ENCODE measurements around the gene SCAPER. TPM values are rescaled to one million over a fixed set of nuclear protein-coding genes. Genes with fewer than 3 reads are reported as not detected.
A peak's percentile ranks its signal among the peaks of the same experiment; 100 is the strongest.

Gene SCAPER
- total and polyA plus RNA-seq, 8 donors = 3.0 to 23.8 (median 14.2) TPM

GRCh38 chr15:76776480-76776879, 128.7 kb downstream of the SCAPER start:
- intact Hi-C loops (cut with DNase I) = no loop called here
- no peak overlapping the region for H3K4me3 ChIP-seq
- FAIRE-seq (no peak), ATAC-seq (no peak), DNase-seq (no peak)
- no peak overlapping the region for H3K27ac ChIP-seq
- no peaks in the 10 kb centered on the region for H3K36me3 ChIP-seq
- no peaks in the 10 kb centered on the region for H3K27me3 ChIP-seq
- H3K4me1 ChIP-seq = peaks cover 0 to 10% (median 4%) of the 10 kb centered on the region in 3 donors
- TF ChIP-seq CTCF (IDR thresholded peaks at IDR 0.05) = no peak
- 93 to 95% methylated on average over 1 of the region's 1 CpG for WGBS, 2 donors
- H3K9me3 ChIP-seq = no peaks in the 10 kb centered on the region

- Histone ChIP-seq H3K4me1 (peaks cover 0 to 10% (median 4%) of the 10 kb centered on the region in 3 donors), H3K4me3 (no peak overlapping the region), H3K27me3 (no peaks in the 10 kb centered on the region), H3K9me3 (no peaks in the 10 kb centered on the region), H3K27ac (no peak overlapping the region), H3K36me3 (no peaks in the 10 kb centered on the region)
- no peak for FAIRE-seq
- 91 to 94% methylated on average over 1 of the region's 1 CpG for WGBS, 2 donors
- ATAC-seq = no peak
- intact Hi-C loops (cut with DNase I) = no loop called here
- DNase-seq = no peak
- no peak for TF ChIP-seq CTCF (IDR thresholded peaks at IDR 0.05)
Observed at GRCh38 chr15:76773234-76773633, 131.9 kb downstream of the SCAPER start.

GRCh38 chr15:76772776-76773175, 132.4 kb downstream of the SCAPER start:
- no peak for ATAC-seq

GRCh38 chr15:76764004-76764403, 141.1 kb downstream of the SCAPER start:
- Histone ChIP-seq H3K4me3 (no peak overlapping the region), H3K27ac (no peak overlapping the region), H3K27me3 (no peaks in the 10 kb centered on the region), H3K4me1 (no peaks in the 10 kb centered on the region), H3K36me3 (peaks cover 0 to 28% (median 12%) of the 10 kb centered on the region in 3 donors), H3K9me3 (no peaks in the 10 kb centered on the region)
- intact Hi-C loops (cut with DNase I) = no loop called here
- 99 to 100% methylated on average over 3 of the region's 3 CpGs for WGBS, 2 donors
- FAIRE-seq = no peak
- no peak for ATAC-seq
- TF ChIP-seq CTCF (IDR thresholded peaks at IDR 0.05) = no peak
- no peak for DNase-seq

More at GRCh38 chr15:76772776-76773175, 132.4 kb downstream of the SCAPER start:
- no peaks in the 10 kb centered on the region for H3K36me3 ChIP-seq
- FAIRE-seq = peak; percentile 66
- H3K27ac ChIP-seq = no peak overlapping the region
- TF ChIP-seq CTCF (IDR thresholded peaks at IDR 0.05) = no peak
- no peak overlapping the region for H3K4me3 ChIP-seq
- H3K4me1 ChIP-seq = peaks cover 0 to 10% (median 4%) of the 10 kb centered on the region in 3 donors
- intact Hi-C loops (cut with DNase I) = no loop called here
- DNase-seq = no peak
- H3K9me3 ChIP-seq = no peaks in the 10 kb centered on the region
- WGBS, 2 donors = 39 to 43% methylated on average over 1 of the region's 1 CpG
- H3K27me3 ChIP-seq = no peaks in the 10 kb centered on the region

GRCh38 chr15:76763554-76763953, 141.6 kb downstream of the SCAPER start:
- Histone ChIP-seq H3K27me3 (no peaks in the 10 kb centered on the region), H3K4me3 (no peak overlapping the region), H3K27ac (no peak overlapping the region), H3K36me3 (peaks cover 0 to 28% (median 12%) of the 10 kb centered on the region in 3 donors), H3K9me3 (no peaks in the 10 kb centered on the region), H3K4me1 (no peaks in the 10 kb centered on the region)
- 96 to 99% methylated on average over 2 of the region's 2 CpGs for whole genome bisulfite sequencing, 2 donors
- ATAC-seq (no peak), FAIRE-seq (no peak), DNase-seq (no peak)
- intact Hi-C loops (cut with DNase I) = no loop called here
- TF ChIP-seq CTCF (IDR thresholded peaks at IDR 0.05) = no peak
